K562 (cell line): Measurements from ENCODE around the gene FBXO46. TPM values are rescaled to one million over a fixed set of nuclear protein-coding genes. Genes with fewer than 3 reads are reported as not detected.

Experiments
- FOXK2 ChIP-seq, 2 experiments: fragments of 450-650 bp; IDR thresholded peaks in 1 of 2; conservative IDR thresholded peaks in 1 of 2; 2 replicates each; pipeline ENCODE4 v1.6.1; 2016; ENCODE audit warnings: low read depth in 2 of 2, mild to moderate bottlenecking in 1 of 2
- NFRKB ChIP-seq: fragments of 450-650 bp; IDR thresholded peaks from 2 replicates; pipeline ENCODE4 v1.6.1; 2016; ENCODE audit warnings: low read depth
- RB1 ChIP-seq: fragments of 450-650 bp; IDR thresholded peaks from 2 replicates; pipeline ENCODE4 v1.6.1; 2017; ENCODE audit warnings: low read depth, mild to moderate bottlenecking
- RNF219 ChIP-seq: fragments of 250-450 bp; sonication (Bioruptor Pico); IDR thresholded peaks from 2 replicates; pipeline ENCODE4 v1.5.0; 2022; ENCODE audit warnings: mild to moderate bottlenecking
- TEAD1 ChIP-seq, 2 experiments: fragments of 450-650 bp in 1 of 2; sonication (generic) in 1 of 2; formaldehyde crosslinking; IDR thresholded peaks; 2 replicates each; pipeline versions ENCODE4 v1.4.0 to v1.8.0; 2020 to 2022; ENCODE audit warnings: mild to moderate bottlenecking in 2 of 2, missing genetic modification reagents in 1 of 2
- TGIF2 ChIP-seq: sonication (generic); formaldehyde crosslinking; IDR thresholded peaks from 2 replicates; pipeline ENCODE4 v1.8.1; 2022; ENCODE audit warnings: mild to moderate bottlenecking, missing genetic modification reagents, moderate library complexity
- ZBTB11 ChIP-seq, 3 experiments: fragments of 200-800 bp in 1 of 3; fragments of 250-450 bp in 1 of 3; fragments of 450-650 bp in 1 of 3; sonication (Bioruptor Pico) in 1 of 3; sonication (Bioruptor generic) in 1 of 3; formaldehyde crosslinking in 1 of 3; IDR thresholded peaks; 2 replicates each; pipeline versions ENCODE4 v1.6.1 to v1.8.0; 2016 to 2022; ENCODE audit warnings: mild to moderate bottlenecking in 2 of 3, missing genetic modification characterization in 2 of 3, missing compliant biosample characterization in 1 of 3, moderate library complexity in 1 of 3
- ZBTB7A ChIP-seq: IDR thresholded peaks from 2 replicates; pipeline ENCODE4 v1.6.1; 2011; ENCODE audit warnings: low read depth, mild to moderate bottlenecking, low read length, moderate library complexity, borderline replicate concordance; ENCODE audit not compliant: control insufficient read depth
- ZNF584 ChIP-seq: fragments of 200-800 bp; sonication (Bioruptor generic); IDR thresholded peaks from 2 replicates; pipeline ENCODE4 v1.6.1; 2016; ENCODE audit warnings: low read depth, mild to moderate bottlenecking, missing genetic modification characterization, missing compliant biosample characterization
- polyA plus RNA-seq, 8 experiments: library from polyadenylated mRNA; depleted of rRNA in 4 of 8; stranded (reverse) in 5 of 8; unstranded in 3 of 8; fragments of >200 nt; fragmentation: Nextera tagmentation in 2 of 8; fragmentation: Illumina TruSeq in 1 of 8; extraction: Ambion mirVana in 2 of 8; extraction: Trizol in 1 of 8; gene quantifications; 2 replicates each; pipeline versions ENCODE4 v1.2.1 to v1.2.3, GENCODE V29; 2011 to 2014; ENCODE audit warnings: inconsistent platforms in 1 of 8, missing spikeins in 1 of 8
- total RNA-seq, 7 experiments: library from RNA; depleted of rRNA in 6 of 7; stranded (reverse); fragments of >200 nt in 6 of 7; fragmentation: Illumina TruSeq in 2 of 7; extraction: Trizol in 2 of 7; gene quantifications; 2 replicates each; pipeline versions ENCODE4 v1.2.1 to v1.2.3, GENCODE V29; 2011 to 2021; ENCODE audit warnings: low replicate concordance in 1 of 7
- TF ChIP-seq, protein P1 (sequence below): fragments of 250-450 bp; sonication (Bioruptor Pico); IDR thresholded peaks from 2 replicates; pipeline ENCODE4 v1.5.0; 2020; ENCODE audit warnings: mild to moderate bottlenecking, borderline replicate concordance
- TF ChIP-seq, protein P2 (sequence below): IDR thresholded peaks from 2 replicates; pipeline ENCODE4 v1.6.1; 2014; ENCODE audit warnings: antibody characterized with exemption
- TF ChIP-seq, protein P3 (sequence below), 2 experiments: IDR thresholded peaks; 2 replicates each; pipeline ENCODE4 v1.6.1; 2012; ENCODE audit warnings: improper control_type of control experiment in 2 of 2, low read depth in 2 of 2, low read length in 2 of 2, borderline replicate concordance in 1 of 2

Gene FBXO46
- total and polyA plus RNA-seq, 9 of the 15 experiments (the other 6 are each of a cell fraction or from before 2014, with no cell fraction given), result 1.5 to 36.1 (median 7.3) TPM

DNA sequence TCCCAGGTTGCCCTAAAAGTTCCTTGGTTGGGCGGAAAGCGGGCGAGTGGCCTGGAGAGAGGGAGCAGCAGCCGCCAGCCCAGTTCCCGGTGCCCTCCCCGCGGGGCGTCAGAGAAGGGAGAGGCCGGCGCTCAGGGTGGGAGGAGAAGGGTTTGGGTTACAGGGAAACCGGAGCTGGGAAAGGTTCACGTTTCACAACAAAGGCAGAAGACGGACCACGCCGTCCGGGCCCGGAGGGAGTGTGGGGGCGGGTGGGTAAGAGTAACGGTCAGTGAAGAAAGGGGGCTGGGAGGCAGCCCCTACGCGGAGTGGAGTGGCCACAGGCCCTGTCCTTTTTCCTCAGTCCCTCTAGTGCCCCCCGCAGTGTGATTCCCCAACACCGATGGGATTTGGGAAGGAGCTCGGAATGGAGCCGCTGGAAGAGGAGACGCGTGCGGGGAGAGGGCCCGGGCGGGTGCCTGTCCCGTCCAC, 36.7 kb upstream of the FBXO46 start (continued):
- TF ChIP-seq ZBTB11 (CRISPR knock-in tag; IDR thresholded peaks at IDR 0.05) (peak in 1 of 3 experiments; percentile 30; a peak in 1 of 6 replicates), ZNF584 (CRISPR knock-in tag) (no peak), NFRKB (0 out of 2 replicates have a peak, but pooled peaks have one; percentile 37), TEAD1 (CRISPR knock-in tag; IDR thresholded peaks at IDR 0.05) (0 out of 4 replicates have a peak, but pooled peaks of 1 of the 2 experiments have one; percentile 37), FOXK2 (conservative IDR thresholded peaks at IDR 0.05 in 1 of 2, IDR thresholded peaks at IDR 0.05 in 1 of 2; ENCODE audit: low read depth in 2 of 2) (peak; percentile 78 to 79; a peak in 3 of 4 replicates), RB1 (0 out of 2 replicates have a peak, but pooled peaks have one; percentile 11), TGIF2 (CRISPR knock-in tag) (0 out of 2 replicates have a peak, but pooled peaks have one; percentile 55), ZBTB7A (peak; percentile 58; the same call in 1 of the 2 replicates), RNF219 (no peak)
- TF ChIP-seq, protein P1, sequence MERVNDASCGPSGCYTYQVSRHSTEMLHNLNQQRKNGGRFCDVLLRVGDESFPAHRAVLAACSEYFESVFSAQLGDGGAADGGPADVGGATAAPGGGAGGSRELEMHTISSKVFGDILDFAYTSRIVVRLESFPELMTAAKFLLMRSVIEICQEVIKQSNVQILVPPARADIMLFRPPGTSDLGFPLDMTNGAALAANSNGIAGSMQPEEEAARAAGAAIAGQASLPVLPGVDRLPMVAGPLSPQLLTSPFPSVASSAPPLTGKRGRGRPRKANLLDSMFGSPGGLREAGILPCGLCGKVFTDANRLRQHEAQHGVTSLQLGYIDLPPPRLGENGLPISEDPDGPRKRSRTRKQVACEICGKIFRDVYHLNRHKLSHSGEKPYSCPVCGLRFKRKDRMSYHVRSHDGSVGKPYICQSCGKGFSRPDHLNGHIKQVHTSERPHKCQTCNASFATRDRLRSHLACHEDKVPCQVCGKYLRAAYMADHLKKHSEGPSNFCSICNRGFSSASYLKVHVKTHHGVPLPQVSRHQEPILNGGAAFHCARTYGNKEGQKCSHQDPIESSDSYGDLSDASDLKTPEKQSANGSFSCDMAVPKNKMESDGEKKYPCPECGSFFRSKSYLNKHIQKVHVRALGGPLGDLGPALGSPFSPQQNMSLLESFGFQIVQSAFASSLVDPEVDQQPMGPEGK (CRISPR knock-in tag), result no peak
- TF ChIP-seq, protein P2, sequence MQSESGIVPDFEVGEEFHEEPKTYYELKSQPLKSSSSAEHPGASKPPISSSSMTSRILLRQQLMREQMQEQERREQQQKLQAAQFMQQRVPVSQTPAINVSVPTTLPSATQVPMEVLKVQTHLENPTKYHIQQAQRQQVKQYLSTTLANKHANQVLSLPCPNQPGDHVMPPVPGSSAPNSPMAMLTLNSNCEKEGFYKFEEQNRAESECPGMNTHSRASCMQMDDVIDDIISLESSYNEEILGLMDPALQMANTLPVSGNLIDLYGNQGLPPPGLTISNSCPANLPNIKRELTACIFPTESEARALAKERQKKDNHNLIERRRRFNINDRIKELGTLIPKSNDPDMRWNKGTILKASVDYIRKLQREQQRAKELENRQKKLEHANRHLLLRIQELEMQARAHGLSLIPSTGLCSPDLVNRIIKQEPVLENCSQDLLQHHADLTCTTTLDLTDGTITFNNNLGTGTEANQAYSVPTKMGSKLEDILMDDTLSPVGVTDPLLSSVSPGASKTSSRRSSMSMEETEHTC, result no peak
- TF ChIP-seq, protein P3, sequence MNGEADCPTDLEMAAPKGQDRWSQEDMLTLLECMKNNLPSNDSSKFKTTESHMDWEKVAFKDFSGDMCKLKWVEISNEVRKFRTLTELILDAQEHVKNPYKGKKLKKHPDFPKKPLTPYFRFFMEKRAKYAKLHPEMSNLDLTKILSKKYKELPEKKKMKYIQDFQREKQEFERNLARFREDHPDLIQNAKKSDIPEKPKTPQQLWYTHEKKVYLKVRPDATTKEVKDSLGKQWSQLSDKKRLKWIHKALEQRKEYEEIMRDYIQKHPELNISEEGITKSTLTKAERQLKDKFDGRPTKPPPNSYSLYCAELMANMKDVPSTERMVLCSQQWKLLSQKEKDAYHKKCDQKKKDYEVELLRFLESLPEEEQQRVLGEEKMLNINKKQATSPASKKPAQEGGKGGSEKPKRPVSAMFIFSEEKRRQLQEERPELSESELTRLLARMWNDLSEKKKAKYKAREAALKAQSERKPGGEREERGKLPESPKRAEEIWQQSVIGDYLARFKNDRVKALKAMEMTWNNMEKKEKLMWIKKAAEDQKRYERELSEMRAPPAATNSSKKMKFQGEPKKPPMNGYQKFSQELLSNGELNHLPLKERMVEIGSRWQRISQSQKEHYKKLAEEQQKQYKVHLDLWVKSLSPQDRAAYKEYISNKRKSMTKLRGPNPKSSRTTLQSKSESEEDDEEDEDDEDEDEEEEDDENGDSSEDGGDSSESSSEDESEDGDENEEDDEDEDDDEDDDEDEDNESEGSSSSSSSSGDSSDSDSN (IDR thresholded peaks at IDR 0.05; ENCODE audit: borderline replicate concordance in 1 of 2, low read depth in 2 of 2, low read length in 2 of 2), result peak; percentile 24 to 76; a peak in 2 of 4 replicates
